Smooth muscle cell (in vitro differentiated cells): ENCODE results near the gene GPC6. TPM values are rescaled to one million over a fixed set of nuclear protein-coding genes. Genes with fewer than 3 reads are reported as not detected.

Experiments
- DNase-seq: peaks from one replicate; lab custom pipeline; 2025; ENCODE audit not compliant: unreplicated experiment; lab: John Stamatoyannopoulos, UW
- H2AFZ ChIP-seq: fragments of 200-600 bp; sonication (generic); 2 replicates; pipeline ENCODE4 v1.6.0; 2016; ENCODE audit warnings: antibody characterized with exemption, low read depth, mild to moderate bottlenecking
- H3F3A ChIP-seq: fragments of 200-600 bp; sonication (generic); 2 replicates; pipeline ENCODE4 v1.6.0; 2017; ENCODE audit warnings: antibody characterized with exemption, low read depth
- H3K27ac ChIP-seq: fragments of 200-600 bp; sonication (generic); 2 replicates; pipeline ENCODE4 v1.5.1; 2016; ENCODE audit warnings: low read depth, mild to moderate bottlenecking
- H3K27me3 ChIP-seq: fragments of 200-600 bp; sonication (generic); 2 replicates; pipeline ENCODE4 v1.6.1; 2016; ENCODE audit warnings: low read depth, mild to moderate bottlenecking
- H3K36me3 ChIP-seq: fragments of 200-600 bp; sonication (generic); 2 replicates; pipeline ENCODE4 v1.5.1; 2016; ENCODE audit warnings: low read depth
- H3K4me1 ChIP-seq: fragments of 200-600 bp; sonication (generic); 2 replicates; pipeline ENCODE4 v1.5.1; 2016; ENCODE audit warnings: low read depth
- H3K4me2 ChIP-seq: fragments of 200-600 bp; sonication (generic); 2 replicates; pipeline ENCODE4 v1.6.0; 2016; ENCODE audit warnings: mild to moderate bottlenecking
- H3K4me3 ChIP-seq: fragments of 200-600 bp; sonication (generic); 2 replicates; pipeline ENCODE4 v1.5.1; 2016; ENCODE audit warnings: mild to moderate bottlenecking
- H3K79me2 ChIP-seq: fragments of 200-600 bp; sonication (generic); 2 replicates; pipeline ENCODE4 v1.6.0; 2016; ENCODE audit warnings: low read depth, mild to moderate bottlenecking
- H3K9ac ChIP-seq: fragments of 200-600 bp; sonication (generic); 2 replicates; pipeline ENCODE4 v1.6.0; 2016; ENCODE audit warnings: low read depth
- H3K9me3 ChIP-seq: fragments of 200-600 bp; sonication (generic); replicated peaks from 2 replicates; pipeline ENCODE4 v1.5.1; 2016; ENCODE audit warnings: low read depth
- H4K20me1 ChIP-seq: fragments of 200-600 bp; sonication (generic); 2 replicates; pipeline ENCODE4 v1.6.0; 2016; ENCODE audit warnings: low read depth
- WGBS: methylation state at CpG from one replicate; pipeline ENCODE4 v1.1.7; 2016; ENCODE audit warnings: low lambda C conversion rate; 5-methylcytosine and 5-hydroxymethylcytosine counted together
- polyA plus RNA-seq: library from polyadenylated mRNA; unstranded; fragments of >200 nt; fragmentation: Nextera tagmentation; extraction: Ambion mirVana; gene quantifications from 2 replicates; pipeline ENCODE4 v1.2.1, GENCODE V29; 2016
- total RNA-seq: library from RNA; depleted of rRNA; stranded (reverse); fragments of >200 nt; gene quantifications from 2 replicates; pipeline ENCODE4 v1.2.3, GENCODE V29; 2014
- TF ChIP-seq, protein P1 (sequence below): fragments of 200-600 bp; sonication (generic); IDR thresholded peaks from 2 replicates; pipeline ENCODE4 v1.5.1; 2017; ENCODE audit warnings: borderline replicate concordance, mild to moderate bottlenecking, antibody characterized with exemption; ENCODE audit not compliant: insufficient read depth, poor library complexity, severe bottlenecking

The GPC6 gene
- total and polyA plus RNA-seq, 2 experiments from 2014 or later, result 19.7 to 68.5 TPM

DNA sequence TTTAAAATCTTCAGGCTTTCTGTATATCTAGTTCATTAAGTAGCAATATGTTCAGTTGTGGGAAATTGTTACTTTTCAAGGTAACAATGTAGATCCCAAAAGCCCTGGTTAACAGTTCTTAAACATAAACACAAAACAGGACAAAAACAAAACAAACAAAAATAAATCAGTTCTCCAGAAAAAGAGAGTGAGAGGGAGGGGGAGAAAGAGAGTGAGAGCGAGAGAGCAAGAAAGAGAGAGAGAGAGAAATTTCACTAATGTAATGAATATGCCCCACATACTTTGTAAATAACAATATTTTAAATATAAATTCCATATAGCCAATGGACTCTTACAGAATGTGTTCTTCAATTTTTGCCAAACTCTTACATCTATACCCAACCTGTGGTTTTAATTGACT lies 275.5 kb downstream of the GPC6 start:
- Histone ChIP-seq H2AFZ (no peak overlapping the region), H4K20me1 (peaks cover 17% of the 10 kb centered on the region), H3K9ac (no peak overlapping the region), H3K4me1 (peaks cover 6% of the 10 kb centered on the region), H3K79me2 (peaks cover 5% of the 10 kb centered on the region), H3K9me3 (no peaks in the 10 kb centered on the region), H3K4me3 (no peak overlapping the region), H3K4me2 (no peak overlapping the region), H3K36me3 (no peaks in the 10 kb centered on the region), H3K27ac (no peak overlapping the region), H3K27me3 (no peaks in the 10 kb centered on the region), H3F3A (peaks cover 13% of the 10 kb centered on the region)
- WGBS, result 95% methylated on average over 1 of the region's 1 CpG
- TF ChIP-seq, protein P1, sequence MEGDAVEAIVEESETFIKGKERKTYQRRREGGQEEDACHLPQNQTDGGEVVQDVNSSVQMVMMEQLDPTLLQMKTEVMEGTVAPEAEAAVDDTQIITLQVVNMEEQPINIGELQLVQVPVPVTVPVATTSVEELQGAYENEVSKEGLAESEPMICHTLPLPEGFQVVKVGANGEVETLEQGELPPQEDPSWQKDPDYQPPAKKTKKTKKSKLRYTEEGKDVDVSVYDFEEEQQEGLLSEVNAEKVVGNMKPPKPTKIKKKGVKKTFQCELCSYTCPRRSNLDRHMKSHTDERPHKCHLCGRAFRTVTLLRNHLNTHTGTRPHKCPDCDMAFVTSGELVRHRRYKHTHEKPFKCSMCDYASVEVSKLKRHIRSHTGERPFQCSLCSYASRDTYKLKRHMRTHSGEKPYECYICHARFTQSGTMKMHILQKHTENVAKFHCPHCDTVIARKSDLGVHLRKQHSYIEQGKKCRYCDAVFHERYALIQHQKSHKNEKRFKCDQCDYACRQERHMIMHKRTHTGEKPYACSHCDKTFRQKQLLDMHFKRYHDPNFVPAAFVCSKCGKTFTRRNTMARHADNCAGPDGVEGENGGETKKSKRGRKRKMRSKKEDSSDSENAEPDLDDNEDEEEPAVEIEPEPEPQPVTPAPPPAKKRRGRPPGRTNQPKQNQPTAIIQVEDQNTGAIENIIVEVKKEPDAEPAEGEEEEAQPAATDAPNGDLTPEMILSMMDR, result no peak
- DNase-seq, result no peak

DNA sequence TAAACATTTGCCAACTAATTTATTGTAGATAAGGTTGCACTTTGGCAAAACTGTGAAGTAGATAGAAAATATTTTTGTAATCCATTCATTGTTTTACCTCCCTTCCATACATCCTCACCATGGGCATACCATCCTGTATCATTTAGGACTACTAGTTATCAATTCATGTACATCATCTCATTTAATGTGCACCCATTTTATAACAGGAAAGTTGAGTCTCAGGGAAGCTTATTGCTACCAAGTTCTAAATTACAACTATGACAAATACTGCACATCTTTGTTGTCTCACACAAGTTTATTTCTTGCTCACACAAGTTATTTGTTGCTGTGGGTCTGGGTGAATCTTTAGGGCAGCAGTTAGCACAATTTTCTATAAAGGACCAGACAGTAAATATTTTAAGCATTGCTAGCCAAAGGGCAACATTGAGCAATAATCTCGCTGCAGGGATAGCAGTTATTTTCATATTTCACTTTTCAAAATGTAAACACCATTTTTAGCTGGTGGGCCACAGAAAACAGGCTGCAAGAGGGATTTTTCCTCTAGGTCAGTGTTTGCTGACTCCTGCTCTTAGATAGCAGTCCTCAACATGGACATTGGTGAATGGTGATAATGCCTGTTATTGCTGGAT lies 276.5 kb downstream of the GPC6 start:
- WGBS, result 48% methylated on average over 1 of the region's 1 CpG
- DNase-seq, result no peak

DNA sequence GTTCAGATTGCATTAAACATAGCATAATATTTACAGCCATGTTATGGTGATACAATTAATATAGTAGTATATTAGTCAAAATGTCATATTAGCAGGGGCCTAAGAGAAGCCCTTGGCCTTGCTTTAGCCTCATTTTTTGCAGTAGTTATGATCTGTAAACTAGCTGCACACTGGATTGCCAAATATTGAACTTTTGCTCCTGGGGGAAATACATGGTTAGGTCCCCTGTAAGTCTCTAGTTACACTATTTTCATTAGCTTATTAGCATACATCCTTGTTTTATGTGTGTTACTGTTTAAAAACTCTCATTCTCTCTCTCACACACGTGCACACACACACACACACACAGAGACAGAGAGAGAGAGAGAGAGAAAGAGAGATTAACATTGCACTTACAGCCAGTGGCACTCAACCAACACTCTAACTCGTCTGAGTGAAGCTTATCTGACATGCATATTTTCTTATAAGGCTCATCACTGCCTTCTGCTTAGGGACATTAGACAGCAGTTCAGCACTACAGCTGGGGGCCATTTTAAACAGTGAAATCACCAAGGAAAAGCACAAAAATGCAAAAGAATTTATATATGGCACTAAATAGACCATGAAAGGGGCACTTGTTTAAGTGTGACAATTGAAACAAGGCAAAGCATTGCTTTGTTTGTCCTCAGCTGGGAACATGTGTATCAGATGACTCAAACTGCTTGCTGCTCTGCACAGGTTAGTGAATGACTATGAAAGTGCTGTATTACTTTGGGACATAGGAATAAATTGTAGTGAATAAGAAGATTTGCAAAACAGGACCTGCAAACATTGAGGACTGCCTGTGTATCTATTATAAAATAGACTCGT lies 278.7 kb downstream of the GPC6 start:
- H3K79me2 ChIP-seq, result peaks cover 16% of the 10 kb centered on the region
- H2AFZ ChIP-seq, result no peak overlapping the region
- no peaks in the 10 kb centered on the region for H3K36me3 ChIP-seq
- peak overlapping the region; percentile 25 for H3K27ac ChIP-seq
- no peak overlapping the region for H3K9ac ChIP-seq
- H3K4me3 ChIP-seq, result no peak overlapping the region
- H3K27me3 ChIP-seq, result no peaks in the 10 kb centered on the region
- H4K20me1 ChIP-seq, result peaks cover 14% of the 10 kb centered on the region
- peaks cover 13% of the 10 kb centered on the region for H3F3A ChIP-seq
- TF ChIP-seq, protein P1, result no peak
- DNase-seq, result no peak
- 45% methylated on average over 3 of the region's 3 CpGs for WGBS
- H3K4me2 ChIP-seq, result peak overlapping the region; percentile 40
- H3K4me1 ChIP-seq, result no peaks in the 10 kb centered on the region
- no peaks in the 10 kb centered on the region for H3K9me3 ChIP-seq

More for the DNA sequence above, 276.5 kb downstream of the GPC6 start:
- TF ChIP-seq, protein P1, result no peak
- Histone ChIP-seq H3K4me3 (no peak overlapping the region), H3K4me1 (no peaks in the 10 kb centered on the region), H3K27ac (no peak overlapping the region), H2AFZ (no peak overlapping the region), H3K79me2 (peaks cover 11% of the 10 kb centered on the region), H3K9ac (no peak overlapping the region), H3K4me2 (no peak overlapping the region), H3K27me3 (no peaks in the 10 kb centered on the region), H3K9me3 (no peaks in the 10 kb centered on the region), H3K36me3 (no peaks in the 10 kb centered on the region), H3F3A (peaks cover 13% of the 10 kb centered on the region), H4K20me1 (peaks cover 12% of the 10 kb centered on the region)
